Adrenal gland (tissue), 12 donors: ENCODE measurements around the gene ABCF1. TPM values are rescaled to one million over a fixed set of nuclear protein-coding genes. Genes with fewer than 3 reads are reported as not detected.

Experiments
- DNase-seq, 7 donors: peaks; one replicate each; pipeline ENCODE4 v3.0.0-alpha.2; 2019 to 2020
- H3K27ac ChIP-seq, 5 donors: fragments of 200-600 bp; sonication (generic) in 4 of 5; 1 replicate in 3 of 5; 2 replicates in 2 of 5; pipeline versions ENCODE4 v1.5.1 to v1.8.0; 2016 to 2020; ENCODE audit warnings: mild to moderate bottlenecking in 1 of 5
- H3K27me3 ChIP-seq: fragments of 200-600 bp; 2 replicates; pipeline ENCODE4 v1.8.0; 2021
- H3K36me3 ChIP-seq, 2 donors: fragments of 200-600 bp; replicated peaks in 1 of 2; 1 replicate in 1 of 2; 2 replicates in 1 of 2; pipeline versions ENCODE4 v1.5.1 to v1.8.0; 2018 to 2022
- H3K4me1 ChIP-seq, 2 donors: fragments of 200-600 bp; replicated peaks in 1 of 2; 1 replicate in 1 of 2; 2 replicates in 1 of 2; pipeline versions ENCODE4 v1.5.1 to v1.8.0; 2018 to 2021
- H3K4me3 ChIP-seq, 4 donors: fragments of 200-600 bp; sonication (generic) in 3 of 4; one replicate each; pipeline ENCODE4 v1.5.1; 2016 to 2018
- H3K9me3 ChIP-seq, 3 donors: fragments of 200-600 bp; sonication (generic) in 1 of 3; replicated peaks in 1 of 3; 1 replicate in 2 of 3; 2 replicates in 1 of 3; pipeline versions ENCODE4 v1.5.1 to v1.8.0; 2016 to 2021
- CTCF ChIP-seq, 6 experiments: fragments of 450-650 bp in 4 of 6; fragments of 200-600 bp in 2 of 6; sonication (generic) in 1 of 6; IDR thresholded peaks; 1 replicate in 5 of 6; 2 replicates in 1 of 6; pipeline versions ENCODE4 v1.5.1 to v1.8.0; 2016 to 2021; ENCODE audit warnings: antibody characterized with exemption in 6 of 6, mild to moderate bottlenecking in 2 of 6, moderate library complexity in 1 of 6
- POLR2A ChIP-seq, 2 donors: fragments of 450-650 bp; IDR thresholded peaks; one replicate each; pipeline ENCODE4 v1.6.1; 2017; ENCODE audit warnings: antibody characterized with exemption in 2 of 2, mild to moderate bottlenecking in 2 of 2, moderate library complexity in 1 of 2
- WGBS, 4 donors: extraction: QIAGEN DNeasy Blood & Tissue Kit in 2 of 4; methylation state at CpG; one replicate each; pipeline versions ENCODE4 v1.1.5 to v1.1.7; 2013 to 2017; 5-methylcytosine and 5-hydroxymethylcytosine counted together
- intact Hi-C, 2 donors: fragments of 100-400 bp; cut with DNase I; formaldehyde crosslinking; loops; one replicate each; pipeline versions ENCODE4 v1.14.1 to v1.15.0; 2022 to 2023
- microRNA counts, 2 donors: library from miRNA; unstranded; fragments of <30 nt; microRNA quantifications; one replicate each; lab custom pipeline; 2016
- microRNA-seq, 3 donors: library from miRNA; unstranded; fragments of <30 nt; microRNA quantifications; one replicate each; pipeline ENCODE4, GENCODE V29; 2017 to 2020
- polyA plus RNA-seq, 3 donors: library from polyadenylated mRNA; stranded (reverse); fragments of 200-250 nt in 2 of 3; fragments of 350-450 nt in 1 of 3; fragmentation: Illumina TruSeq in 1 of 3; extraction: RNeasy Lipid Tissue Mini Kit (QIAGEN cat#74804) in 1 of 3; gene quantifications; one replicate each; pipeline ENCODE4 v1.2.3, GENCODE V29; 2013 to 2014
- small RNA-seq, 2 donors: library from RNA; depleted of rRNA; stranded (forward); fragments of <200 nt; gene quantifications; one replicate each; pipeline ENCODE3, GENCODE V24; 2016
- total RNA-seq, 9 donors: library from RNA; depleted of rRNA in 4 of 9; stranded (reverse); fragments of >200 nt in 4 of 9; fragments of 120-200 nt in 1 of 9; fragmentation: NEBNext Ultra II Directional in 1 of 9; extraction: Animal tissue kit (Norgen Biotek cat#: 25700) in 1 of 9; gene quantifications; one replicate each; pipeline versions ENCODE4 v1.1.0 to v1.2.4, GENCODE V29; 2013 to 2023
- donor health status: healthy with polysubstance abuse.
- donor health status: Bipolar disorder and iron deficiency.
- donor health status: DM: yes; HTN: yes; CAD: no.
- donor health status: DM: no; HTN: no; CAD: no.
- donor health status: DM: no; HTN: no; CAD: no.
- donor health status: DM: yes; HTN: yes; CAD: no.

Gene ABCF1
- total and polyA plus RNA-seq, 12 donors = 18.7 to 75.2 (median 37.6) TPM

GRCh38 chr6:30635834-30636233 lies 64.6 kb downstream of the ABCF1 start:
- no peak for TF ChIP-seq POLR2A (IDR thresholded peaks at IDR 0.05)
- no peak for TF ChIP-seq CTCF (IDR thresholded peaks at IDR 0.05)
- Histone ChIP-seq H3K9me3 (no peaks in the 10 kb centered on the region), H3K27me3 (no peaks in the 10 kb centered on the region), H3K4me3 (no peak overlapping the region), H3K27ac (no peak overlapping the region), H3K4me1 (no peaks in the 10 kb centered on the region), H3K36me3 (peaks cover 0 to 16% of the 10 kb centered on the region in 2 donors)
- DNase-seq = no peak
- 90 to 95% (median 94%) methylated on average over 3 of the region's 3 CpGs for WGBS, 4 donors
- intact Hi-C loops = no loop called here

DNA sequence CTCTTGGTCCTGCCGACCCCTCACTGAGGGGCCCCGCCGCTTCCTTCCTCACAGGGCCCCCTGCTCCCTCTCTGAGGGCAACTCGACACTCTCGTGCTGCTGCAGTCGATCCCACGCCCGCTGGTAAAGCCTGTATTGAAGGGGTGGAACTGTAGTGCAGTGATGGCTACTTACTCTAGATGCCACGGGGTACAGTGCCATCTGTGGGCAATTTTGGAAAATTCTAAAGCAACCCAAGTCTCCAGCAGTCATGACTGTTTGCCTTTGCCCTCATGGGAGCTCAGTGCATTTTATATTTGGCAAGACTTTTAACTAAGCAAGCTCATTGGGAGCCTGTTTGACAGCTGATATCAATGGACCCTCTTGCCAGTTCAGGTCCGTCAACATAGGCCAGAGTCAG lies 69.2 kb downstream of the ABCF1 start:
- DNase-seq = no peak
- H3K4me3 ChIP-seq = no peak overlapping the region
- no peaks in the 10 kb centered on the region for H3K9me3 ChIP-seq
- WGBS, 4 donors = 80 to 89% (median 84%) methylated on average over 10 of the region's 10 CpGs
- TF ChIP-seq CTCF (IDR thresholded peaks at IDR 0.05) (no peak), POLR2A (IDR thresholded peaks at IDR 0.05) (no peak)
- H3K27me3 ChIP-seq = no peaks in the 10 kb centered on the region
- intact Hi-C loops = no loop called here
- H3K4me1 ChIP-seq = no peaks in the 10 kb centered on the region
- peaks cover 0 to 25% of the 10 kb centered on the region in 2 donors for H3K36me3 ChIP-seq
- H3K27ac ChIP-seq = no peak overlapping the region

DNA sequence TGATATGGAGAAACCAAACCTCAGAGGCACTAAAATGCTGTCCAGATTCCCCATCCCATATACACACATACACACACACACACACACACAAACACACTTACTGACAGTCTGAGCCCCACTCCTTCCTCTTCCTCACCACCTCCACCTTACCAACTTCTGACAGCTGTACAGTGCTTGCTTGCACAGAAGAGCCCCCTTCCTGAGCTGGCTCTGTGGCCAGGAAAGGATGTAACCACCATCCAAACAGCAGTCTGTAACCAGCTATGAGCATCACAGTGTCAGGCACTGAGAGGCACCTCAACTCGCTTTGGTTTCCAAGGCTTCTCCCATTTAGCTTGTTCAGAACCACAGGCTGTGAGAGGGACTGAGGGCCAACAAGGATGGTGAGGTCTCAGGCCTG lies 69.8 kb downstream of the ABCF1 start:
- TF ChIP-seq POLR2A (IDR thresholded peaks at IDR 0.05) (no peak), CTCF (IDR thresholded peaks at IDR 0.05) (no peak)
- no peak overlapping the region for H3K4me3 ChIP-seq
- no peaks in the 10 kb centered on the region for H3K9me3 ChIP-seq
- DNase-seq = no peak
- no peak overlapping the region for H3K27ac ChIP-seq
- WGBS, 4 donors = 75 to 100% (median 76%) methylated on average over 1 of the region's 1 CpG
- no peaks in the 10 kb centered on the region for H3K27me3 ChIP-seq
- no peaks in the 10 kb centered on the region for H3K4me1 ChIP-seq
- intact Hi-C loops = no loop called here
- peaks cover 0 to 25% of the 10 kb centered on the region in 2 donors for H3K36me3 ChIP-seq

MicroRNA genes within 50 kb of the gene (microRNA counts, 767-probe panel; counts per million panel counts)
- 0 counts per million in 2 donors for microRNA hsa-miR-877-5p (lab: Ali Mortazavi, UCI)

Small RNA genes lying within 50 kb of the gene (microRNA-seq; reads per million reads assigned to microRNA genes)
- gene MIR877 = 86.4 to 118 (median 105) reads per million in 3 donors

Small RNA genes lying within 50 kb of the gene (small RNA-seq; reads per million reads assigned to genes)
- 2.6 to 3.2 reads per million in 2 donors for gene MIR877

Other genes starting within 250 kb of the ABCF1 start
- 10 to 100 TPM in 7 of 9 donors, 1 to 10 TPM in 2; 8.1 to 24.3 (median 14.1) TPM for gene TRIM39, start 244.5 kb upstream of the ABCF1 start, total RNA-seq
- 10 to 100 TPM; 12.1 to 17.0 (median 14.6) TPM for gene TRIM39, start 244.5 kb upstream of the ABCF1 start, polyA plus RNA-seq
- 100 to 1,000 TPM in 2 of 9 donors, 10 to 100 TPM in 7; 32.1 to 110 (median 54.9) TPM for gene RPP21, start 226.3 kb upstream of the ABCF1 start, total RNA-seq
- 100 to 1,000 TPM in 2 of 3 donors, 10 to 100 TPM in 1; 24.2 to 223 (median 210) TPM for gene RPP21, start 226.3 kb upstream of the ABCF1 start, polyA plus RNA-seq
- 100 to 1,000 TPM in 8 of 9 donors, 10 to 100 TPM in 1; 85.7 to 667 (median 326) TPM for gene HLA-E, start 81.9 kb upstream of the ABCF1 start, total RNA-seq
- gene HLA-E, start 81.9 kb upstream of the ABCF1 start, polyA plus RNA-seq = 100 to 1,000 TPM; 126 to 285 (median 261) TPM
- 10 to 100 TPM; 27.4 to 75.6 (median 51.6) TPM for gene GNL1, start 15.0 kb upstream of the ABCF1 start, total RNA-seq
- gene GNL1, start 15.0 kb upstream of the ABCF1 start, polyA plus RNA-seq = 10 to 100 TPM; 33.2 to 86.7 (median 72.5) TPM
- gene PRR3, start 14.1 kb upstream of the ABCF1 start, total RNA-seq = 10 to 100 TPM in 5 of 9 donors, 1 to 10 TPM in 4; 1.8 to 20.2 (median 10.8) TPM
- gene PRR3, start 14.1 kb upstream of the ABCF1 start, polyA plus RNA-seq = 10 to 100 TPM; 20.3 to 25.5 (median 22.8) TPM
- gene PPP1R10, start 45.8 kb downstream of the ABCF1 start, total RNA-seq = 100 to 1,000 TPM in 1 of 9 donors, 10 to 100 TPM in 8; 33.3 to 102 (median 68.4) TPM
- 10 to 100 TPM; 28.8 to 99.1 (median 61.1) TPM for gene PPP1R10, start 45.8 kb downstream of the ABCF1 start, polyA plus RNA-seq
- 100 to 1,000 TPM in 1 of 9 donors, 10 to 100 TPM in 8; 51.0 to 105 (median 75.2) TPM for gene MRPS18B, start 46.4 kb downstream of the ABCF1 start, total RNA-seq
- gene MRPS18B, start 46.4 kb downstream of the ABCF1 start, polyA plus RNA-seq = 10 to 100 TPM; 43.0 to 90.5 (median 48.5) TPM
- 10 to 100 TPM in 1 of 9 donors, 1 to 10 TPM in 7, under 1 TPM in 1; 0.78 to 10.1 (median 6.8) TPM for gene ATAT1, start 55.4 kb downstream of the ABCF1 start, total RNA-seq
- gene ATAT1, start 55.4 kb downstream of the ABCF1 start, polyA plus RNA-seq = 10 to 100 TPM; 10.1 to 16.3 (median 13.0) TPM
- gene C6orf136, start 75.7 kb downstream of the ABCF1 start, total RNA-seq = 10 to 100 TPM in 8 of 9 donors, 1 to 10 TPM in 1; 1.8 to 25.7 (median 16.6) TPM
- 10 to 100 TPM; 20.0 to 73.7 (median 49.7) TPM for gene C6orf136, start 75.7 kb downstream of the ABCF1 start, polyA plus RNA-seq
- 10 to 100 TPM; 16.4 to 39.7 (median 28.0) TPM for gene DHX16, start 101.6 kb downstream of the ABCF1 start, total RNA-seq
- gene DHX16, start 101.6 kb downstream of the ABCF1 start, polyA plus RNA-seq = 10 to 100 TPM; 37.7 to 75.9 (median 39.0) TPM
- 10 to 100 TPM in 8 of 9 donors, 1 to 10 TPM in 1; 6.4 to 58.9 (median 37.3) TPM for gene PPP1R18, start 115.2 kb downstream of the ABCF1 start, total RNA-seq
- gene PPP1R18, start 115.2 kb downstream of the ABCF1 start, polyA plus RNA-seq = 100 to 1,000 TPM in 2 of 3 donors, 10 to 100 TPM in 1; 33.1 to 120 (median 115) TPM
- gene NRM, start 119.5 kb downstream of the ABCF1 start, total RNA-seq = 10 to 100 TPM in 4 of 9 donors, 1 to 10 TPM in 5; 1.8 to 22.6 (median 10.0) TPM
- gene NRM, start 119.5 kb downstream of the ABCF1 start, polyA plus RNA-seq = 10 to 100 TPM; 11.4 to 39.3 (median 24.9) TPM
- 10 to 100 TPM in 5 of 9 donors, 1 to 10 TPM in 4; 2.8 to 27.6 (median 12.0) TPM for gene MDC1, start 145.8 kb downstream of the ABCF1 start, total RNA-seq
- 10 to 100 TPM; 16.8 to 26.9 (median 21.0) TPM for gene MDC1, start 145.8 kb downstream of the ABCF1 start, polyA plus RNA-seq
- gene TUBB, start 148.9 kb downstream of the ABCF1 start, total RNA-seq = 100 to 1,000 TPM in 8 of 9 donors, 10 to 100 TPM in 1; 90.3 to 439 (median 219) TPM
- gene TUBB, start 148.9 kb downstream of the ABCF1 start, polyA plus RNA-seq = 100 to 1,000 TPM; 107 to 473 (median 177) TPM
- 100 to 1,000 TPM; 162 to 449 (median 338) TPM for gene FLOT1, start 171.2 kb downstream of the ABCF1 start, total RNA-seq
- 100 to 1,000 TPM; 390 to 599 (median 411) TPM for gene FLOT1, start 171.2 kb downstream of the ABCF1 start, polyA plus RNA-seq
- gene IER3, start 173.1 kb downstream of the ABCF1 start, total RNA-seq = 10 to 100 TPM in 7 of 9 donors, 1 to 10 TPM in 2; 1.6 to 66.2 (median 38.2) TPM
- 100 to 1,000 TPM in 1 of 3 donors, 10 to 100 TPM in 2; 10.3 to 136 (median 49.1) TPM for gene IER3, start 173.1 kb downstream of the ABCF1 start, polyA plus RNA-seq